ENCODE data around the gene RILP.

The RILP gene

GRCh38 chr17:1605681-1606351, 43.9 kb downstream of the RILP start:
- CTCF ChIA-PET: no interaction called here
- POLR2A ChIA-PET: no interaction called here
- DNase-seq (ENCODE audit: extremely low spot score): no peak
- TF ChIP-seq PKNOX1 (IDR thresholded peaks at IDR 0.05): no peak
- TF ChIP-seq BHLHE40 (IDR thresholded peaks at IDR 0.05; ENCODE audit: borderline replicate concordance): no peak
- no peak for TF ChIP-seq FOXM1 (IDR thresholded peaks at IDR 0.05; ENCODE audit: borderline replicate concordance)
- TF ChIP-seq FOXK2 (IDR thresholded peaks at IDR 0.05): no peak
- TF ChIP-seq CTBP1 (IDR thresholded peaks at IDR 0.05; ENCODE audit: borderline replicate concordance): no peak
- no peak for TF ChIP-seq TARDBP (IDR thresholded peaks at IDR 0.05)
- no peak for TF ChIP-seq SUZ12 (IDR thresholded peaks at IDR 0.05)
- no peak for TF ChIP-seq SP1 (IDR thresholded peaks at IDR 0.05)
- TF ChIP-seq ZNF384 (IDR thresholded peaks at IDR 0.05): no peak
- TF ChIP-seq ELF4 (IDR thresholded peaks at IDR 0.05): no peak
- no peak for TF ChIP-seq L3MBTL2 (conservative IDR thresholded peaks at IDR 0.05)

GRCh38 chr17:1604831-1605528, 44.7 kb downstream of the RILP start:
- ChIA-PET POLR2A (no interaction called here), CTCF (no interaction called here)
- DNase-seq (ENCODE audit: extremely low spot score): no peak
- no peak for TF ChIP-seq LEF1 (IDR thresholded peaks at IDR 0.05; ENCODE audit: borderline replicate concordance)
- TF ChIP-seq SUZ12 (IDR thresholded peaks at IDR 0.05): no peak
- no peak for TF ChIP-seq L3MBTL2 (conservative IDR thresholded peaks at IDR 0.05)
- TF ChIP-seq CTBP1 (IDR thresholded peaks at IDR 0.05; ENCODE audit: borderline replicate concordance): no peak
- TF ChIP-seq ZNF384 (IDR thresholded peaks at IDR 0.05): no peak
- TF ChIP-seq FOXM1 (IDR thresholded peaks at IDR 0.05; ENCODE audit: borderline replicate concordance): no peak
- no peak for TF ChIP-seq FOXK2 (IDR thresholded peaks at IDR 0.05)
- no peak for TF ChIP-seq FOXA1 (IDR thresholded peaks at IDR 0.05)
- TF ChIP-seq HDGF (IDR thresholded peaks at IDR 0.05; ENCODE audit: borderline replicate concordance): no peak
- TF ChIP-seq TARDBP (IDR thresholded peaks at IDR 0.05): no peak
- no peak for TF ChIP-seq ELF4 (IDR thresholded peaks at IDR 0.05)
- no peak for TF ChIP-seq SP1 (IDR thresholded peaks at IDR 0.05)
- TF ChIP-seq NFRKB (IDR thresholded peaks at IDR 0.05): no peak
- no peak for TF ChIP-seq ARNT (IDR thresholded peaks at IDR 0.05)
- TF ChIP-seq BHLHE40 (IDR thresholded peaks at IDR 0.05; ENCODE audit: borderline replicate concordance): no peak
- TF ChIP-seq PKNOX1 (IDR thresholded peaks at IDR 0.05): no peak

DNA sequence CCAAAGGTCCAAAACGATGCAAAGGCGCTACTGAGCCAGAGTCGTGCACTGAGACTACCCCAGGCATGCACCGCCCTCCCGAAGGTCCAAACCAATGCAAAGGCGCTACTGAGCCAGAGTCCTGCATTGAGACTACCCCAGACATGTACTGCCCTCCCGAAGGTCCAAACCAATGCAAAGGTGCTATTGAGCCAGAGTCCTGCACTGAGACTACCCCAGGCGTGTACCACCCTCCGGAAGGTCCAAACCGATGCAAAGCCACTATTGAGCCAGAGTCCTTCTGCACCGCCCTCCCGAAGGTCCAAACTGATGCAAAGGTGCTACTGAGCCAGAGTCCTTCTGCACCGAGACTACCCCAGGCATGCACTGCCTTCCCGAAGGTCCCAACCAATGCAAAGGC, 48.1 kb downstream of the RILP start:
- TF ChIP-seq ELF4 (IDR thresholded peaks at IDR 0.05): no peak
- no peak for TF ChIP-seq SUZ12 (IDR thresholded peaks at IDR 0.05)
- no peak for TF ChIP-seq L3MBTL2 (conservative IDR thresholded peaks at IDR 0.05)
- TF ChIP-seq TARDBP (IDR thresholded peaks at IDR 0.05): no peak
- no peak for TF ChIP-seq ARNT (IDR thresholded peaks at IDR 0.05)
- no peak for TF ChIP-seq FOXK2 (IDR thresholded peaks at IDR 0.05)
- TF ChIP-seq NFRKB (IDR thresholded peaks at IDR 0.05): no peak
- no peak for TF ChIP-seq LEF1 (IDR thresholded peaks at IDR 0.05; ENCODE audit: borderline replicate concordance)
- TF ChIP-seq PKNOX1 (IDR thresholded peaks at IDR 0.05): no peak
- TF ChIP-seq CTBP1 (IDR thresholded peaks at IDR 0.05; ENCODE audit: borderline replicate concordance): no peak
- no peak for TF ChIP-seq BHLHE40 (IDR thresholded peaks at IDR 0.05; ENCODE audit: borderline replicate concordance)
- no peak for TF ChIP-seq FOXM1 (IDR thresholded peaks at IDR 0.05; ENCODE audit: borderline replicate concordance)
- TF ChIP-seq HDGF (IDR thresholded peaks at IDR 0.05; ENCODE audit: borderline replicate concordance): no peak
- CTCF ChIA-PET: no interaction called here
- DNase-seq (ENCODE audit: extremely low spot score): no peak
- POLR2A ChIA-PET: no interaction called here

DNA sequence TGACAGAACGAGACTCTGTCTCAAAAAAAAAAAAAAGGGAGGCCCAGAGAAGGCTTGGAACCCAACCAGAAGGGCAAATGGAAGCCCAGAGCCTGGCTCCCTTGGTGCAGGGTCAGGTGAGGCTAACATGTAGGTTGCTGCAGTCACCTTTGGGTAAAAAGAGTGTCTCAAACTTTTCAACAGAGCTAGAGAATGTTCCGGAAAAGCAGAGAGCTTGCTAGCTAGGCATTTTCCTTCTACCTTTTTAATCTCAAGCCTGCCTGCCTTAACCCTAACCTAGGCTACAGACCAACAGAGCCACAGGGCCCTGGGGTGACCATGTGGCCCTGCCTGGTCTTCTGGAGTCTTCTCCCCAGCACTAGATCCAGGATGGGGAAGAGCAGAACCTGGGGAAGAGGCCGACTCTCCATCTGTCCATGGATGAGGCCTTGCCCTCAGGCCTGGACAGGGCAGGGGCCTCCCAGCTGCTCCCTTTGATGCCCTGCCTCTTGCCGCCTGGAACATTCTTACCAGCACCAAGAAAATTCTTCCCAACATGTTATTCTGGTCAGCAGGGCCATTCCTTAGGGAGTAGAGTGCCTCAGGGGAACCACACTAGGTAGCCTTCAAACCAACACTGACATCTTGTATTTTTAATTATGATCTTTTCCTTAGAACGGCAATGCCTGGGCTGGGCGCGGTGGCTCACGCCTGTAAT, 51.1 kb downstream of the RILP start:
- CTCF ChIA-PET: no interaction called here
- DNase-seq (ENCODE audit: extremely low spot score): no peak
- POLR2A ChIA-PET: no interaction called here
- no peak for TF ChIP-seq L3MBTL2 (conservative IDR thresholded peaks at IDR 0.05)
- no peak for TF ChIP-seq FOXK2 (IDR thresholded peaks at IDR 0.05)
- TF ChIP-seq BHLHE40 (IDR thresholded peaks at IDR 0.05; ENCODE audit: borderline replicate concordance): no peak
- TF ChIP-seq SUZ12 (IDR thresholded peaks at IDR 0.05): no peak
- no peak for TF ChIP-seq HDGF (IDR thresholded peaks at IDR 0.05; ENCODE audit: borderline replicate concordance)
- TF ChIP-seq FOXM1 (IDR thresholded peaks at IDR 0.05; ENCODE audit: borderline replicate concordance): no peak
- TF ChIP-seq TARDBP (IDR thresholded peaks at IDR 0.05): no peak
- no peak for TF ChIP-seq LEF1 (IDR thresholded peaks at IDR 0.05; ENCODE audit: borderline replicate concordance)
- TF ChIP-seq PKNOX1 (IDR thresholded peaks at IDR 0.05): no peak
- no peak for TF ChIP-seq ZNF384 (IDR thresholded peaks at IDR 0.05)
- no peak for TF ChIP-seq ARNT (IDR thresholded peaks at IDR 0.05)
- TF ChIP-seq NFRKB (IDR thresholded peaks at IDR 0.05): no peak
- no peak for TF ChIP-seq ELF4 (IDR thresholded peaks at IDR 0.05)
- TF ChIP-seq FOXA1 (IDR thresholded peaks at IDR 0.05): no peak
- no peak for TF ChIP-seq SP1 (IDR thresholded peaks at IDR 0.05)
- no peak for TF ChIP-seq CTBP1 (IDR thresholded peaks at IDR 0.05; ENCODE audit: borderline replicate concordance)

Data from HEK293T (cell line).